K562 (cell line): ENCODE results near the gene CABP2. TPM values are rescaled to one million over a fixed set of nuclear protein-coding genes. Genes with fewer than 3 reads are reported as not detected.

Experiments
- ATF6 ChIP-seq: sonication (generic); formaldehyde crosslinking; IDR thresholded peaks from 2 replicates; pipeline ENCODE4 v1.4.0; 2020; ENCODE audit warnings: mild to moderate bottlenecking, missing genetic modification reagents
- CTCF ChIP-seq, 3 experiments: IDR thresholded peaks in 2 of 3; conservative IDR thresholded peaks in 1 of 3; 2 replicates each; pipeline ENCODE4 v1.5.1; 2011 to 2012; ENCODE audit warnings: low read length in 3 of 3, mild to moderate bottlenecking in 3 of 3, control low read depth in 2 of 3, improper control_type of control experiment in 1 of 3, inconsistent platforms in 1 of 3, low read depth in 1 of 3, mixed read lengths in 1 of 3, moderate library complexity in 1 of 3; ENCODE audit not compliant: insufficient read depth in 2 of 3
- CXXC5 ChIP-seq: fragments of 250-450 bp; sonication (Bioruptor Pico); IDR thresholded peaks from 2 replicates; pipeline ENCODE4 v1.8.0; 2022; ENCODE audit warnings: inconsistent platforms, mild to moderate bottlenecking, moderate library complexity
- E2F4 ChIP-seq: sonication (generic); formaldehyde crosslinking; IDR thresholded peaks from 2 replicates; pipeline ENCODE4 v1.8.0; 2022; ENCODE audit warnings: mild to moderate bottlenecking, low read depth, missing genetic modification reagents
- ETV1 ChIP-seq: fragments of 450-650 bp; conservative IDR thresholded peaks from 2 replicates; pipeline ENCODE4 v1.6.1; 2016; ENCODE audit warnings: missing genetic modification characterization, control low read depth, low read depth, missing compliant biosample characterization
- GTF2F1 ChIP-seq: IDR thresholded peaks from 2 replicates; pipeline ENCODE4 v1.6.1; 2011; ENCODE audit warnings: low read depth, low read length, improper control_type of control experiment
- HDAC8 ChIP-seq: fragments of 450-650 bp; IDR thresholded peaks from 2 replicates; pipeline ENCODE4 v1.6.1; 2016; ENCODE audit warnings: mild to moderate bottlenecking, missing genetic modification characterization, moderate library complexity, missing compliant biosample characterization
- MXI1 ChIP-seq: IDR thresholded peaks from 2 replicates; pipeline ENCODE4 v1.6.1; 2011; ENCODE audit warnings: low read depth, mild to moderate bottlenecking, improper control_type of control experiment, low read length
- POLR2AphosphoS5 ChIP-seq: IDR thresholded peaks from 2 replicates; pipeline ENCODE4 v1.6.1; 2011; ENCODE audit warnings: mild to moderate bottlenecking, low read depth, low read length, moderate library complexity; ENCODE audit not compliant: control insufficient read depth, insufficient read depth
- RFX1 ChIP-seq: fragments of 450-650 bp; IDR thresholded peaks from 2 replicates; pipeline ENCODE4 v1.6.1; 2016; ENCODE audit warnings: mild to moderate bottlenecking, moderate library complexity
- TCF15 ChIP-seq: fragments of 250-450 bp; sonication (Bioruptor Pico); IDR thresholded peaks from 2 replicates; pipeline ENCODE4 v1.8.0; 2022; ENCODE audit warnings: moderate library complexity, mild to moderate bottlenecking, inconsistent platforms
- ZBTB8A ChIP-seq: fragments of 450-650 bp; IDR thresholded peaks from 2 replicates; pipeline ENCODE4 v1.6.1; 2018; ENCODE audit warnings: mild to moderate bottlenecking, moderate library complexity; ENCODE audit not compliant: partially characterized antibody
- ZFX ChIP-seq: sonication (generic); formaldehyde crosslinking; IDR thresholded peaks from 2 replicates; pipeline ENCODE4 v1.8.0; 2022; ENCODE audit warnings: mild to moderate bottlenecking, missing genetic modification reagents, moderate library complexity
- ZNF174 ChIP-seq: fragments of 250-450 bp; sonication (Bioruptor Pico); IDR thresholded peaks from 2 replicates; pipeline ENCODE4 v1.4.0; 2020; ENCODE audit warnings: mild to moderate bottlenecking
- ZNF280A ChIP-seq: fragments of 450-650 bp; IDR thresholded peaks from 2 replicates; pipeline ENCODE4 v1.6.1; 2018; ENCODE audit warnings: mild to moderate bottlenecking, low read depth; ENCODE audit not compliant: partially characterized antibody
- ZNF41 ChIP-seq: fragments of 250-450 bp; sonication (Bioruptor Pico); conservative IDR thresholded peaks from 2 replicates; pipeline ENCODE4 v1.4.0; 2020; ENCODE audit warnings: mild to moderate bottlenecking
- ZNF561 ChIP-seq: fragments of 450-650 bp; formaldehyde crosslinking; conservative IDR thresholded peaks from 2 replicates; pipeline ENCODE4 v1.4.0; 2020; ENCODE audit warnings: mild to moderate bottlenecking, moderate library complexity
- polyA plus RNA-seq, 8 experiments: library from polyadenylated mRNA; depleted of rRNA in 4 of 8; stranded (reverse) in 5 of 8; unstranded in 3 of 8; fragments of >200 nt; fragmentation: Nextera tagmentation in 2 of 8; fragmentation: Illumina TruSeq in 1 of 8; extraction: Ambion mirVana in 2 of 8; extraction: Trizol in 1 of 8; gene quantifications; 2 replicates each; pipeline versions ENCODE4 v1.2.1 to v1.2.3, GENCODE V29; 2011 to 2014; ENCODE audit warnings: inconsistent platforms in 1 of 8, missing spikeins in 1 of 8
- total RNA-seq, 7 experiments: library from RNA; depleted of rRNA in 6 of 7; stranded (reverse); fragments of >200 nt in 6 of 7; fragmentation: Illumina TruSeq in 2 of 7; extraction: Trizol in 2 of 7; gene quantifications; 2 replicates each; pipeline versions ENCODE4 v1.2.1 to v1.2.3, GENCODE V29; 2011 to 2021; ENCODE audit warnings: low replicate concordance in 1 of 7

CABP2 gene
- total and polyA plus RNA-seq, 9 of the 15 experiments (the other 6 are each of a cell fraction or from before 2014, with no cell fraction given) = not detected

- TF ChIP-seq E2F4 (CRISPR knock-in tag) (no peak), ZNF41 (0 out of 2 replicates have a peak, but pooled peaks have one; percentile 14), RFX1 (no peak), CTCF (IDR thresholded peaks at IDR 0.05 in 2 of 3, conservative IDR thresholded peaks at IDR 0.05 in 1 of 3; ENCODE audit: insufficient read depth in 2 of 3, low read depth in 1 of 3, low read length in 3 of 3) (peak; percentile 94 to 97 (median 96)), CXXC5 (CRISPR knock-in tag) (peak; percentile 35; the same call in 1 of the 2 replicates), ZNF561 (CRISPR knock-in tag) (no peak), ATF6 (CRISPR knock-in tag) (peak; percentile 57; the same call in 1 of the 2 replicates), HDAC8 (tag) (no peak), ZNF280A (no peak), ZFX (CRISPR knock-in tag) (peak; percentile 73), GTF2F1 (0 out of 2 replicates have a peak, but pooled peaks have one; percentile 34), POLR2AphosphoS5 (no peak), ZBTB8A (no peak), ETV1 (tag) (no peak), TCF15 (CRISPR knock-in tag) (no peak), ZNF174 (no peak), MXI1 (no peak)
Observed at GRCh38 chr11:67505605-67506396, 17.4 kb downstream of the CABP2 start (continued).
